ENCODE measurements around the gene PIBF1. TPM values are rescaled to one million over a fixed set of nuclear protein-coding genes. Genes with fewer than 3 reads are reported as not detected.

Gene PIBF1, protein sequence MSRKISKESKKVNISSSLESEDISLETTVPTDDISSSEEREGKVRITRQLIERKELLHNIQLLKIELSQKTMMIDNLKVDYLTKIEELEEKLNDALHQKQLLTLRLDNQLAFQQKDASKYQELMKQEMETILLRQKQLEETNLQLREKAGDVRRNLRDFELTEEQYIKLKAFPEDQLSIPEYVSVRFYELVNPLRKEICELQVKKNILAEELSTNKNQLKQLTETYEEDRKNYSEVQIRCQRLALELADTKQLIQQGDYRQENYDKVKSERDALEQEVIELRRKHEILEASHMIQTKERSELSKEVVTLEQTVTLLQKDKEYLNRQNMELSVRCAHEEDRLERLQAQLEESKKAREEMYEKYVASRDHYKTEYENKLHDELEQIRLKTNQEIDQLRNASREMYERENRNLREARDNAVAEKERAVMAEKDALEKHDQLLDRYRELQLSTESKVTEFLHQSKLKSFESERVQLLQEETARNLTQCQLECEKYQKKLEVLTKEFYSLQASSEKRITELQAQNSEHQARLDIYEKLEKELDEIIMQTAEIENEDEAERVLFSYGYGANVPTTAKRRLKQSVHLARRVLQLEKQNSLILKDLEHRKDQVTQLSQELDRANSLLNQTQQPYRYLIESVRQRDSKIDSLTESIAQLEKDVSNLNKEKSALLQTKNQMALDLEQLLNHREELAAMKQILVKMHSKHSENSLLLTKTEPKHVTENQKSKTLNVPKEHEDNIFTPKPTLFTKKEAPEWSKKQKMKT
- 10 to 100 TPM in 7 of 9 donors, 1 to 10 TPM in 2; 7.6 to 24.1 (median 12.8) TPM for total RNA-seq
- polyA plus RNA-seq: 10 to 100 TPM in 1 of 2 donors, 1 to 10 TPM in 1; 9.1 to 12.9 TPM
- long read RNA-seq, donor 1, transcript PIBF1-201 (18 exons, 3,154 nt): major isoform, 13 of 22 reads
- long read RNA-seq, donor 1, partial matches to known transcripts: 4 of 22 reads
- long read RNA-seq, donor 1, other reads (novel, unspliced or antisense): 5 of 22 reads
- long read RNA-seq, donor 2, transcript PIBF1-201 (18 exons, 3,154 nt): major isoform, 27 of 46 reads
- long read RNA-seq, donor 2, partial matches to known transcripts: 11 of 46 reads
- long read RNA-seq, donor 2, other reads (novel, unspliced or antisense): 8 of 46 reads
- long read RNA-seq, donor 3, transcript PIBF1-201 (18 exons, 3,154 nt): major isoform, 15 of 21 reads
- long read RNA-seq, donor 3, partial matches to known transcripts: 2 of 21 reads
- long read RNA-seq, donor 3, other reads (novel, unspliced or antisense): 4 of 21 reads

DNA sequence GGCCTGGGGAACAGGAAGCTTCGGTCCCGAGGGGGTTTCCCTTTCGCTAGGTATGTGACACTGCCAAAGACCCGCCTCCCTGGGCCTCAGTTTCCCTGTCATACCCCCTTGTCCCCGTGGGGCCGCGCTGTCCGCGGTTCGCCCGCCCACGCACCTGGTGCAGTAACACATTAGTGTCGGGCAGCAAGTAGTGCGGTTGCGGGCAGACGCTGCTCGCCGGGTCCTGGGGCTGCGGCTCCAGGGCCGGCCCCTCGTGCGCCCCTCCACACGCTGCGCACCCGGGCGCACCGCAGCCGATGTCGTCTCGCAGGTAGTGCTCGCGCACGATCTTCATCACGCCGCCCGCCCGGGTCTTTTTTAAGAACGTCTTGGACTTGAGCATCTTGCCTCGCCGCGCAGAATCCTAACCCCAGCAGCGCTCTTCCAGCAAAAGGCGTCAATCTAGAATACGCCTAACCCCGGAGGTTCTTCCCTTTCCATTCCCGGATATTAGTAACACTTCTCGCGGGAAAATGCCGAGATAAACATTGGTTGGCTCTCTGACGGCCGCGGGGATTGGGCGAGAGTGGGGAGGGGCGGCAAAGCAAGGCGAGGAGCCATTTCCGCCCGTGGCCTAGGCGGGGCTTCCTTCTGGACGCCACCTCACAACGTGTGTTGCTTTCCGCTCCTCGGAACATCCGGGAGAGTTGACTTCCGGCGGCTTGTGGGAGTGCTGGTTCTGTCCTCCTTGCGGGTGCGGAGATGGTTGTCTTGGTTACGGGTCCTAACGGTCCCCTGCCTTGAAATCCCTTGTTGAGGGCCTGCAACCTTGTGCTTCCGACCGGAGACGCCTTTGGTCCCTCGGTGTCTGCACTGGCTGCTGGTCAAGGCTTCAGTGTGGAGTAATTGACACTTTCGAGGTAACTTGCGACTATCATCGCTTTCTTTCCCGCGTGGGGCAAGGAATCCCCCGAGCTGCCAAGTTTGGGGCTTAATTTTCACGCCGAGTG lies at the start of gene PIBF1, which contains the start of gene DIS3:
Gene PIBF1 (plus strand): TSS at position 683 of the 989 bp plus-strand sequence. CDS start 1,337 bp downstream, outside the sequence.
Gene DIS3 (minus strand): TSS at position 450 of the 989 bp plus-strand sequence. CDS start 68 bp downstream, at position 382.
- ATAC-seq (peak; percentile 100), DNase-seq (peak; percentile 97 to 98 (median 98))
- H3K27ac ChIP-seq: peak within 1 kb of the TSS; percentile 39 to 94 (median 86)
- TF ChIP-seq, protein P1, sequence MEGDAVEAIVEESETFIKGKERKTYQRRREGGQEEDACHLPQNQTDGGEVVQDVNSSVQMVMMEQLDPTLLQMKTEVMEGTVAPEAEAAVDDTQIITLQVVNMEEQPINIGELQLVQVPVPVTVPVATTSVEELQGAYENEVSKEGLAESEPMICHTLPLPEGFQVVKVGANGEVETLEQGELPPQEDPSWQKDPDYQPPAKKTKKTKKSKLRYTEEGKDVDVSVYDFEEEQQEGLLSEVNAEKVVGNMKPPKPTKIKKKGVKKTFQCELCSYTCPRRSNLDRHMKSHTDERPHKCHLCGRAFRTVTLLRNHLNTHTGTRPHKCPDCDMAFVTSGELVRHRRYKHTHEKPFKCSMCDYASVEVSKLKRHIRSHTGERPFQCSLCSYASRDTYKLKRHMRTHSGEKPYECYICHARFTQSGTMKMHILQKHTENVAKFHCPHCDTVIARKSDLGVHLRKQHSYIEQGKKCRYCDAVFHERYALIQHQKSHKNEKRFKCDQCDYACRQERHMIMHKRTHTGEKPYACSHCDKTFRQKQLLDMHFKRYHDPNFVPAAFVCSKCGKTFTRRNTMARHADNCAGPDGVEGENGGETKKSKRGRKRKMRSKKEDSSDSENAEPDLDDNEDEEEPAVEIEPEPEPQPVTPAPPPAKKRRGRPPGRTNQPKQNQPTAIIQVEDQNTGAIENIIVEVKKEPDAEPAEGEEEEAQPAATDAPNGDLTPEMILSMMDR (IDR thresholded peaks at IDR 0.05): no peak
- peak; percentile 49 to 85 for TF ChIP-seq POLR2A (IDR thresholded peaks at IDR 0.05)
- H3K4me3 ChIP-seq: peak within 1 kb of the TSS; percentile 71 to 99 (median 85)
- intact Hi-C loops (cut with DNase I): loop anchor here in 4 of 10 donors (5.0 kb wide), 1 partner anchor 54 kb away; the partner anchor contains the start of genes BORA (in 4 of the 4) and MZT1 (in 4 of the 4)
- H3K9me3 ChIP-seq: no peaks in the 10 kb centered on the region
- H3K4me1 ChIP-seq: peaks cover 6 to 59% (median 32%) of the 10 kb centered on the region in 12 donors
- WGBS, 4 donors: 0% methylated on average over 47 to 81 of the region's 81 CpGs
- H3K36me3 ChIP-seq: peaks cover 0 to 59% (median 29%) of the 10 kb centered on the region in 9 donors
- no peaks in the 10 kb centered on the region for H3K27me3 ChIP-seq

DNA sequence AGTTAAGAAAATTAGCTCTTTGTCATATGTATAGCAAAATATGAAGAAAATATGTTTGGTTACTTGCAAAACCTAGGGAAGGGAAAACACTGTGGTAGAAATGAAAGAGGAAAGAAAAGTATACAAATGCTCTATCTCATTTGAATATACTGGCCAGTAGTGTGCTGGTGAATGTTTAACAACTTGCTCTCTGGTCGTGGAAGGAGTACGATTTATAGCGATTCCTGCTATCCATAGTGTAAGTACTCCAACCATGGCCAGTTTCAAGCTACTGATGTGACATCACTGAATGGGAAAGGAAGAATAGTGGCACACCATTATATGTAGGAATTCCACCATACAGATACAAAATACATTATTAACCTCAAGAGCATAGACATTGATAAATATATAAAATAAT lies 44.9 kb upstream of the PIBF1 start:
- no peak for ATAC-seq
- peaks cover 0 to 45% (median 0%) of the 10 kb centered on the region in 9 donors for H3K36me3 ChIP-seq
- H3K27me3 ChIP-seq: no peaks in the 10 kb centered on the region
- no peaks in the 10 kb centered on the region for H3K4me1 ChIP-seq
- TF ChIP-seq, protein P1 (IDR thresholded peaks at IDR 0.05): no peak
- no peak for TF ChIP-seq POLR2A (IDR thresholded peaks at IDR 0.05)
- no peaks in the 10 kb centered on the region for H3K9me3 ChIP-seq
- intact Hi-C loops (cut with DNase I): no loop called here
- no peak for DNase-seq
- H3K27ac ChIP-seq: no peak overlapping the region
- H3K4me3 ChIP-seq: no peak overlapping the region
- WGBS, 4 donors: 93 to 97% (median 95%) methylated on average over 3 of the region's 3 CpGs

DNA sequence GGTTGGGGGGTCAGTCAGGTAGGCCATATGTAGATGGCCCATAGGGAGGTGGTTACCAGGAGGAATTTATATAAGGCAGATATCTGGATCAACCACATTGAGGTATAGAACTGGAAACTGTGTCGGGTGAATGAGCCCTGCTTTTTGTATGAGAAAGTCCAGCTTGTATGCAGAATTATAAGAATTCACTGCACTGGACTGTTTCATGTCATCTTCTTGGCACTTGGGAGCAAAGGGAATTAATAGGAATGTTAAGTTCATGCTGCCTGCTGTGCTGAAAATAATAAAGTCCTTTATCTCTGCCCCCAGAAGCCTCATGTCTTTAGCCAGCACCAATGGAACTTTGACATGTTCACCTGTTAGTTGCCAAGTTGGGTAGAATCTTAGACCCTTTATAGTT lies 41.9 kb upstream of the PIBF1 start:
- H3K9me3 ChIP-seq: no peaks in the 10 kb centered on the region
- H3K36me3 ChIP-seq: peaks cover 0 to 50% (median 13%) of the 10 kb centered on the region in 9 donors
- intact Hi-C loops (cut with DNase I): no loop called here
- no peaks in the 10 kb centered on the region for H3K27me3 ChIP-seq
- no peak overlapping the region for H3K27ac ChIP-seq
- 55 to 66% (median 57%) methylated on average over 1 of the region's 1 CpG for WGBS, 4 donors
- TF ChIP-seq POLR2A (IDR thresholded peaks at IDR 0.05): no peak
- TF ChIP-seq, protein P1 (IDR thresholded peaks at IDR 0.05): no peak
- ATAC-seq (no peak), DNase-seq (no peak)
- H3K4me3 ChIP-seq: no peak overlapping the region
- no peaks in the 10 kb centered on the region for H3K4me1 ChIP-seq

Measured in heart left ventricle (tissue), 16 donors.